HUES6 (cell line): ENCODE measurements around the gene MAPK14.

Experiments used
- H3K27ac ChIP-seq: 2 replicates; pipeline ENCODE4 v1.7.0; 2013; ENCODE audit warnings: low read depth, mild to moderate bottlenecking, low read length, inconsistent platforms
- H3K27me3 ChIP-seq: 2 replicates; pipeline ENCODE4 v1.6.1; 2013; ENCODE audit warnings: low read length; ENCODE audit not compliant: control insufficient read depth, insufficient read depth
- H3K36me3 ChIP-seq: 2 replicates; pipeline ENCODE4 v1.6.1; 2013; ENCODE audit warnings: low read length; ENCODE audit not compliant: control insufficient read depth, insufficient read depth
- H3K4me1 ChIP-seq: 2 replicates; pipeline ENCODE4 v1.6.1; 2013; ENCODE audit warnings: low read length; ENCODE audit not compliant: control insufficient read depth, insufficient read depth
- H3K4me3 ChIP-seq: 2 replicates; pipeline ENCODE4 v1.5.1; 2013; ENCODE audit warnings: low read depth, low read length
- H3K9ac ChIP-seq: one replicate; pipeline ENCODE4 v1.6.1; 2013; ENCODE audit warnings: mild to moderate bottlenecking, low read length
- H3K9me3 ChIP-seq: 2 replicates; pipeline ENCODE4 v1.6.1; 2013; ENCODE audit warnings: low read depth, low read length; ENCODE audit not compliant: control insufficient read depth, insufficient read depth

The MAPK14 gene

GRCh38 chr6:36069573-36069972 is 42.0 kb downstream of the MAPK14 start:
- Histone ChIP-seq H3K9ac (no peak overlapping the region), H3K9me3 (no peaks in the 10 kb centered on the region), H3K27ac (no peak overlapping the region), H3K36me3 (peaks cover 11% of the 10 kb centered on the region; the same call in 1 of the 2 replicates), H3K4me1 (no peaks in the 10 kb centered on the region; the same call in none of the 2 replicates), H3K27me3 (no peaks in the 10 kb centered on the region), H3K4me3 (no peak overlapping the region)

- Histone ChIP-seq H3K4me3 (no peak overlapping the region), H3K4me1 (no peaks in the 10 kb centered on the region), H3K27me3 (no peaks in the 10 kb centered on the region), H3K9me3 (no peaks in the 10 kb centered on the region), H3K27ac (no peak overlapping the region), H3K9ac (no peak overlapping the region), H3K36me3 (peaks cover 11% of the 10 kb centered on the region; the same call in 1 of the 2 replicates)
Observed at GRCh38 chr6:36070252-36070651, 42.6 kb downstream of the MAPK14 start.

DNA sequence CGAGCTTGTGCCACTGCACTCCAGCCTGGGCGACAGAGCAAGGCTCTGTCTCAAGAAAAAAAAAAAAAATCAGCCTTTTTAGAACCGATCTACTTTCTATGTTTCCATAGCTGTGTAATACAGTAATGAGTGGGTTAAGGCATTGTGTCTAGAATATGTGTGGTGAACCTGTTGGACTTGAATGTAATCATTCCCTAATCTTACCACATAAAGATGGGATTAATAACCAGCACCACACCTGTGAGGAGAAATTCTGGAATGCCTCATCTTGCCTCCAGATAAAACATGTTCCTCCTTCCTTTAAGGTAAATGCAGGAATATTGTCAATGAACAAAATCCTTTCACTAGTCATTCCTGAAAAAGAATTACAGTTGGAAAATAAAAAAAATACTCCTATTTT is 43.7 kb downstream of the MAPK14 start:
- Histone ChIP-seq H3K27me3 (no peaks in the 10 kb centered on the region), H3K4me1 (no peaks in the 10 kb centered on the region), H3K36me3 (peaks cover 11% of the 10 kb centered on the region; the same call in 1 of the 2 replicates), H3K9me3 (no peaks in the 10 kb centered on the region), H3K27ac (no peak overlapping the region), H3K4me3 (no peak overlapping the region), H3K9ac (no peak overlapping the region)

- Histone ChIP-seq H3K4me3 (no peak overlapping the region), H3K36me3 (peaks cover 14% of the 10 kb centered on the region), H3K27me3 (no peaks in the 10 kb centered on the region), H3K9ac (no peak overlapping the region), H3K27ac (no peak overlapping the region), H3K9me3 (no peaks in the 10 kb centered on the region), H3K4me1 (no peaks in the 10 kb centered on the region)
Observed at GRCh38 chr6:36071714-36072113, 44.1 kb downstream of the MAPK14 start.

GRCh38 chr6:36072681-36073080 is 45.1 kb downstream of the MAPK14 start:
- Histone ChIP-seq H3K27me3 (no peaks in the 10 kb centered on the region), H3K36me3 (peaks cover 24% of the 10 kb centered on the region), H3K4me3 (no peak overlapping the region), H3K9ac (no peak overlapping the region), H3K9me3 (no peaks in the 10 kb centered on the region), H3K27ac (no peak overlapping the region), H3K4me1 (no peaks in the 10 kb centered on the region)

DNA sequence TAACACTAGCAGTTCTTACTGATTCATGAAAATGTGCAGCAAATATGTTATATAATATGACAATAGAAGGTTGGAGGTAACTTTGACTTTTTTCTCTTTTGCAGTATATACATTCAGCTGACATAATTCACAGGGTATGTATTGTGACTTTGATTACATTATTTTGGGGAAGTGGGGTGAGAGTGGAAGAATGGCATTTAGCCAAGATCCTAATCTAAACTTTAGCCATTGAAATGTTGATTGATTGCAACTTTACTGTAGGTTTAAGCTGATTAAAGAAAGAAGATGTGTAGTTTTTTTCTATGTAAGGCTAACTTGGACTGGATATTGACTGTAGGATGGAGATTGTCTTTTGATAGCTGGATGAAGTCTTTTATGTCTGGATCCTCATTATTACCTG is 46.0 kb downstream of the MAPK14 start:
- no peaks in the 10 kb centered on the region for H3K27me3 ChIP-seq
- H3K9ac ChIP-seq: no peak overlapping the region
- no peaks in the 10 kb centered on the region for H3K9me3 ChIP-seq
- no peak overlapping the region for H3K27ac ChIP-seq
- H3K4me1 ChIP-seq: no peaks in the 10 kb centered on the region
- H3K4me3 ChIP-seq: no peak overlapping the region
- H3K36me3 ChIP-seq: peaks cover 30% of the 10 kb centered on the region

DNA sequence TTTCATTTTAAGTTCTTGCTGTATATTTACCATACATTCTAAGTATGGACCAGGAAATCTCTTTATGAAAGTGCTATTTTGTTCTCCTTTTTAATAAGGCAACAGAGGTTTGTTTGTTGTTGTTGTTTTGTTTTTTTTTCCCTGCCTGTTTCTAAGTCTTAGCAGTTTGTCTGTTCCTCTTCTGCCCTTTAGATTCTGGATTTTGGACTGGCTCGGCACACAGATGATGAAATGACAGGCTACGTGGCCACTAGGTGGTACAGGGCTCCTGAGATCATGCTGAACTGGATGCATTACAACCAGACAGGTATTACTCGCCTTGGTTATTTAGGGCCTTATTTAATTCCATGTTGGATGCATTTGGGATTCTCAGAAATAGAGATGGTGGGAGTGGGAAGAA is 48.0 kb downstream of the MAPK14 start:
- no peaks in the 10 kb centered on the region for H3K27me3 ChIP-seq
- H3K4me1 ChIP-seq: no peaks in the 10 kb centered on the region
- no peak overlapping the region for H3K9ac ChIP-seq
- no peak overlapping the region for H3K4me3 ChIP-seq
- no peaks in the 10 kb centered on the region; the same call in 1 of the 2 replicates for H3K9me3 ChIP-seq
- no peak overlapping the region for H3K27ac ChIP-seq
- H3K36me3 ChIP-seq: peaks cover 48% of the 10 kb centered on the region

GRCh38 chr6:36076178-36077063 is 48.8 kb downstream of the MAPK14 start:
- Histone ChIP-seq H3K36me3 (peaks cover 55% of the 10 kb centered on the region), H3K9me3 (peaks cover 5% of the 10 kb centered on the region; the same call in 1 of the 2 replicates), H3K27ac (no peak overlapping the region; the same call in 1 of the 2 replicates), H3K4me1 (no peaks in the 10 kb centered on the region), H3K9ac (no peak overlapping the region), H3K4me3 (no peak overlapping the region), H3K27me3 (no peaks in the 10 kb centered on the region)

GRCh38 chr6:36078159-36078558 is 50.6 kb downstream of the MAPK14 start:
- H3K9ac ChIP-seq: no peak overlapping the region
- no peaks in the 10 kb centered on the region for H3K27me3 ChIP-seq
- H3K27ac ChIP-seq: no peak overlapping the region
- H3K4me3 ChIP-seq: no peak overlapping the region
- H3K36me3 ChIP-seq: peaks cover 66% of the 10 kb centered on the region
- no peaks in the 10 kb centered on the region for H3K4me1 ChIP-seq
- H3K9me3 ChIP-seq: peaks cover 10% of the 10 kb centered on the region; the same call in 1 of the 2 replicates

DNA sequence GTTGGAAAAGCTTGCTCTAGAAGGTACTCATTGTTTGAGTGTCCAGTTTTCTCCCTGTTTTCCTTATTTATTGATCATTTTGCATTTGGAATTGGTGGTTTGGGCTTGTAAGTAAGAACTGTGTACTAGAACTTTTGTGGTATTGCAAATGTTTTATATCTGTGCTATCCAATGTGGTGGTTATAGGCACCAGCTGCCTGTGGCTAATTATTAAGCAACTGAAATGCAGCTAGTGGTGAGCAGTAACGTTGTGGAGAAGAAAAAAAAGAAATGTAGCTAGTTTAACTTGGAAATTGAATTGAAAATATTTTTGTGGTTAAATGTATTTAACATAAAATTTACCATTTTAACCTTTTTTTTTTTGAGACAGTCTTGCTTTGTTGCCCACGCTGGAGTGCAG is 52.0 kb downstream of the MAPK14 start:
- no peak overlapping the region for H3K9ac ChIP-seq
- H3K4me3 ChIP-seq: no peak overlapping the region
- no peaks in the 10 kb centered on the region for H3K4me1 ChIP-seq
- H3K9me3 ChIP-seq: peaks cover 11% of the 10 kb centered on the region; the same call in 1 of the 2 replicates
- H3K27me3 ChIP-seq: no peaks in the 10 kb centered on the region
- H3K27ac ChIP-seq: no peak overlapping the region
- H3K36me3 ChIP-seq: peaks cover 75% of the 10 kb centered on the region

GRCh38 chr6:36082318-36082717 is 54.7 kb downstream of the MAPK14 start:
- Histone ChIP-seq H3K27me3 (no peaks in the 10 kb centered on the region), H3K36me3 (peaks cover 68% of the 10 kb centered on the region), H3K9me3 (peaks cover 19% of the 10 kb centered on the region; the same call in 1 of the 2 replicates)

More at GRCh38 chr6:36082318-36082717, 54.7 kb downstream of the MAPK14 start:
- H3K4me3 ChIP-seq: no peak overlapping the region
- no peak overlapping the region for H3K9ac ChIP-seq
- no peaks in the 10 kb centered on the region for H3K4me1 ChIP-seq
- H3K27ac ChIP-seq: no peak overlapping the region
